ENCODE results near the gene UQCRC1.

DNA sequence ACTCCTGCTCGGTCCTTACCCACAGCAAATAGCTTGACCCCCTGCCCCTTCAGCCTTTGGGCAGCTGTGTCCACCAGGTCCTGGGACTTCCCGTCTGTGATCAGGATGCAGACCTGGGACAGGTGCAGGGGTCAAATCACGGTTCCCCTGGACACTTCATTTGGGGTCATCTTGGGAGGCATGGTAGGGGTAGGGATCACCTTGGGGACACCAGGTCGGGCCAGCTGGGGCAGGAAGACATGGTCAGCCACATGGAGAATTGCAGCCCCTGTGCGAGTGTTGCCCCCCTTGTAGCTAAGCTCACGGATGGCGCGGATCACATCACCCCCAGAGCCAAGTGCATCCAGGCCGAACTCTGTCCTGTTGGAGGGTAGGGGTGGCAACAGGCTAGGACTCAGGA, 16.1 kb downstream of the UQCRC1 start:
- TF ChIP-seq, protein P1, sequence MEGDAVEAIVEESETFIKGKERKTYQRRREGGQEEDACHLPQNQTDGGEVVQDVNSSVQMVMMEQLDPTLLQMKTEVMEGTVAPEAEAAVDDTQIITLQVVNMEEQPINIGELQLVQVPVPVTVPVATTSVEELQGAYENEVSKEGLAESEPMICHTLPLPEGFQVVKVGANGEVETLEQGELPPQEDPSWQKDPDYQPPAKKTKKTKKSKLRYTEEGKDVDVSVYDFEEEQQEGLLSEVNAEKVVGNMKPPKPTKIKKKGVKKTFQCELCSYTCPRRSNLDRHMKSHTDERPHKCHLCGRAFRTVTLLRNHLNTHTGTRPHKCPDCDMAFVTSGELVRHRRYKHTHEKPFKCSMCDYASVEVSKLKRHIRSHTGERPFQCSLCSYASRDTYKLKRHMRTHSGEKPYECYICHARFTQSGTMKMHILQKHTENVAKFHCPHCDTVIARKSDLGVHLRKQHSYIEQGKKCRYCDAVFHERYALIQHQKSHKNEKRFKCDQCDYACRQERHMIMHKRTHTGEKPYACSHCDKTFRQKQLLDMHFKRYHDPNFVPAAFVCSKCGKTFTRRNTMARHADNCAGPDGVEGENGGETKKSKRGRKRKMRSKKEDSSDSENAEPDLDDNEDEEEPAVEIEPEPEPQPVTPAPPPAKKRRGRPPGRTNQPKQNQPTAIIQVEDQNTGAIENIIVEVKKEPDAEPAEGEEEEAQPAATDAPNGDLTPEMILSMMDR (IDR thresholded peaks at IDR 0.05; ENCODE audit: low read length) = no peak
- no peak for TF ChIP-seq EZH2 (optimal IDR thresholded peaks at IDR 0.05; ENCODE audit: low read depth, low read length)
